ENCODE data around the gene KLHDC7B.

The KLHDC7B gene

DNA sequence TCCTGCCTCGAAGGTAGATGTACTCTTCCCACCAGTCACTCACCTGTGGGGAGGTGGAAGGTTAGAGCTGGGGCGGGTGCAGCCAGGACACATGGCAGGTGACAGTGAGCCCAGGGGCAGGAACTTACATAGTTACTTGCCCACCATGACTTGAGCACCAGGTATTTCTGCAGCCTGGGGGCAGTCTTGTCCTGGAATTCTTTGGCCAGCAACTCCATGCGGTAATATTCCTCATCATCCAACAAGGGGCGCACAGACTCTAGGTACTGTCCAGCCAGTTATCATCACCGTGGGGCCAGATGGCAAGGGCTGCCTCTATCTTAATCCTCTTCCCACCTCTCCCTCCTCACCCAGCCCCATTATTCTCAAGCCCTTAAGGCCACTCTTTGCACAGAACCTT is 30.4 kb downstream of the KLHDC7B start:
- no peak for DNase-seq

DNA sequence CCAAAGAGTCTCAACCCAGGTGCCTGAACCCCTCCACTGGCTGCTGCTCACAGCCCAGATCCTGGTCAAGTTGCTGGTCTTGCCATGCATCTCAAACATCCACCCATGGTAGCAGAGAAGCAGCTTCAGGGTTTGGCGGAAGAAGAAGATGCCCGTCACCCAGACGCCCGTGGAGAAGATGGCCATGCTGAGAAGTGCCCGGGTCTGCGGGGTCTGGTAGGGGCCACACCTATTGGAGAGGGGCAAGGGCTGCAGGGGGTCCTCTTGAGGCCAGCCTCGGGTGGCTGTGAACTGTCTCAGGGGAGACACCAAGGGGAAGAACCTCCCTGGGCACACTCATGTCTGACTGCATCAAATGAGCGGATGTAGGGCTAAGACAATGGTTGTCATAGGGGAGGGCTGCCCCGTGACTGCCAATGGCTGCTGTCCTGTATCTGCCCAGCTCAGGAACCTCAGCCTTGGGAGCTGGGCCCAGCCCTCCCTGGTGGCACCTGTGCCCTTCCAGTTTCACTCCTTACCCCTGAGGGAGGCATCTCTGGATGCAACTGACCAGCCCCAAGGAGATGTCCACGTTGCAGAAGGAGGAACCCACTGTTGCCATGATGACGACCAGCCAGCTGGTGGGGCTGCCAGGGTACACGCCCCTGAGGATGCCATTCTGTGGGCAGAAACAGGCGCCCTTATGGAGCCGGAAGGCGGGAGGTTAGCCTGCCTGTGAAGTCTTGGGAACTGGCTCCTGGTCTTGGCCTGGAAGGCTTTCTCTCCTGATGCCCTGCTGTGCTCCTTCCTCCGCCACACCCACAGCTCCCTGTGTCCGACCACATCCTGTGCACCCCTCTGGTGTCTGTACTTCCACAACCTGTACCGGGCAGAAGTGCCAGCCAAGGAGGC is 31.4 kb downstream of the KLHDC7B start:
- DNase-seq = no peak

DNA sequence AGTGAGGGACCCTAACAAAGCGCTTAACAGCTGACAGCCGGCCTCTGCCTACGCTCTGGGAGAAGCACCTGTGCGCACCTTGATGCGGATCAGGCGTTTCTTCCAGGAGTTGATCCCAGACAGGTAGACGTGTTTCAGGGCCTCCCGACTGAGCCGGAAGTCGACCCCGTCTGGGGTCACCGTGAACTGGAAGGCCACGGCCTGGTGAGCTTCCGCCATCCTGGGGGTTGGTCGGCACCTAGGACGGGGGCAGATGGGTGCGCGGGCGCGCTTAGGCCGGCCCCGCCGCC is 31.9 kb downstream of the KLHDC7B start:
- DNase-seq = no peak

DNA sequence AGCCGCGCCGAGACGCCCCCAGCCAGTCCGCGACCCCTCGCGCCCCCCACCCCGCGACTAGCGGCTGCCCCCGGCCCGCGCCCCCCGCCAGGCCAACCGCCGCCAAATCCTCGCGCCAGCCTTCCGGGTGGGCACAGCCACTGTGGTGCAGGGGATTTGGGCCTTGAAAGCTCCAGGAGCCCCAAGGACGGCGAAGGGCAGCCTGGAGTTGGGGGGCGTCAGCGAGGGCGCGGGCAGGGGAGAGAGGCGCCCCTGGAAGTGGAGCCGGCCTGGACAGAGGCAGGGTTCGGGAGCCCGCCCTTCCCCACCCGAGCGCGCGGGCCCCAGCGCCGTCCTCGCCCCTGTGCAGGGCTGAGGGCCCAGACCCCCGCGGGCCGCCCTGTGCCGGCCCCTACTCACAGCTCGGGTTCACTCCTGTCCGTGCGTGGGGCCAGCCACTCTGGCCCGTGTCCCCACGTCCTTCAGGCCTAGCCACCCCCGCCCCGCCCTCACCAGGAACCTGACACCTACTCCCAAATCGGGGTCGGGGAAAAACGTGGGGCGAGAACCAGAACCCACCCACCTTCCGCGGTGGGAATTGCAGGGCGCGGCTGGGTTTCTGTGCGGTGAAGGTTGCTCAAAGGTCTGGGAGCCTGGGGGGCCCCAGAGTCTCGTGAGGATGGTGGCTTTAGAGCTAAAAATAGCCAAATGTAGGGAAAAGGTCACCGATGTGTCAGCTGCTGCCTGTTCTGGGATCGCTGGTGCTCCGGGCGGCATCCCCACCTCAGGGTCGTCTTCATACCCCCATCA is 32.5 kb downstream of the KLHDC7B start, which contains the start of gene CPT1B:
TSS of gene CPT1B (minus strand) at position 441 of the 789 bp plus-strand sequence. CDS start 512 bp downstream, outside the sequence.
- DNase-seq = no peak

DNA sequence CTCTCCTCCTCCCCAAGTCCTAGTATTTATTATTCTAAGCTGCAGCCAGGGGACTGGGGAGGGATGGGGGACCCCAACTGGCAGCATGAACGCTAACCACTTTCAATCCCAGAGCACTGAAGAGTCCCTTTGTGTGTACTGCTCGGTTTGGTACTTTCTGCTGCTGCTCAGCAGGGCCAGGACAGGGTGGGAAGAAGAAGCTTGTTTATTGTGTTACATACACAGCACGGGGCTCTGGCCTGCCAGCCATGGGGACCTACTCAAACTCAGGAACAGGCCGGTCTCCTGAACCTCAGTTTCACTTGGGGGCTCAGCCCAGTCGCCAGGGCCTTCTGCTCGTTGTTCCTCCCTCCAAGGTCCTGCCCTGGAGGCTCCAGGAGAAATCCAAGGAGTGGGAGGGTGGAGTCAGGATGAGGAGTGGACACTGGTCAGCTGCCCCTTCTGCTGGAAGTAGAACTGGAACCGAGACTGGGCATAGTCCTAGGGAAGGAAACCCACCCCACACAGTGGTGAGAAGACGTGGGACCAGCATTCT is 33.1 kb downstream of the KLHDC7B start:
- DNase-seq = no peak

DNA sequence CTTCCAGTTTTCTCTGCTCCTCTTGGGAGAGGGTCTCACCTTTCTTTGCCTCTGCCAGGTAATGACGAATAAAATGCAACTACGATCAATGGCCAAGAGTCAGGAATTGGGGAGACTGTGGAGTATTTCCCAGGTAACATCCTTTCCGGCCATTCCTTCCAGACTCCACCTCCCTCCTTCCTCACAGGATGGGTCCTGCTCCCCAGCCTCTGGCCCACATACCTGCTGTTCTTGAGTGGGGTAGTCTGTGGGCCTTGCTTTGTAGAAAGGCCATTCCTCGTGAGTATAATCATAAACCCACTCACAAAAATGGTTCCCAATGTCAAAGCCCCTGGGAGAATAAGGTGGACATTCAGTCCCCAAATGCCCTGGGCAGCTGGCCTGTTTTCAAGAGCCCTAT is 34.1 kb downstream of the KLHDC7B start:
- no peak for DNase-seq

DNA sequence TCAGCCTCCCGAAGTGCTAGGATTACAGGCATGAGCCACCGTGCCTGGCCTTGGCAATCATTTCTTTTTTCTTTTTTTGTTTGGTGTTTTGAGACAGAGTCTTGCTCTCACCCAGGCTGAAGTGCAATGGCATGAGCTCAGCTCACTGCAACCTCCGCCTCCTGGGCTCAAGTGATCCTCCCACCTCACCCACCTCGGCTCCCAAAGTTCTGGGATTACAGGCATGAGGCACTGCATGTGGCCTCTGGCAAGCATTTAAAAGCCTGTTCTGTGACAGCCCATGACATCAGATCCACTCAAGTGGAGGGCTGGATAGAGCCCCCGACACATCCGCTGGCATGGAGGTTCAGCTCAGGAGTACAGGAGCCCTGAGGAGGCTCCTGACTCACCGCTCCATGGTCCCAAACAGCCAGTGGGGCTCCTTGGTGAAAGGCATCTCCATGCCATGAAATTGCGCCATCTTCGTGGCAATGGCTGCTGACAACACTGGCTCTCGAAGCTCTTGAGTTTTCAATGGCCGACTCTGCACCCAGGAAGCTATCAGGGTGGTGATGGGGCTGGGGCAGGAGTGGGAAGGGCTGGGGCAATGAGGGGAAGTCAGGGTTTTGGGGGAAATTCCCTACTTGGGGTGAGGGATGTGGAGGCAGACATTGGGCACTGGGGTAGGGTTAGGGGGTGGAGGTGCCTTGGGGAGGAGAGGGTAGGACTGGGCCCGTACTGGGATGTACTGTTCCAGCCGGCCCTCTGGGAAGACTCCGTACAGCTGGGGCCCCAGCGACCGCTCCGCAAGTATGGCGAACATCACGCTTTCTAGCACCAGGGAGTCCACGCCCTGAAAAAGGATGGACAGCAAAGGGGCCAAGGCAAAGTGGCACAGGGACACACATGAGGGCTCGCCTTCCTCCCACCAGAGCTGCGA is 35.6 kb downstream of the KLHDC7B start:
- no peak for DNase-seq

DNA sequence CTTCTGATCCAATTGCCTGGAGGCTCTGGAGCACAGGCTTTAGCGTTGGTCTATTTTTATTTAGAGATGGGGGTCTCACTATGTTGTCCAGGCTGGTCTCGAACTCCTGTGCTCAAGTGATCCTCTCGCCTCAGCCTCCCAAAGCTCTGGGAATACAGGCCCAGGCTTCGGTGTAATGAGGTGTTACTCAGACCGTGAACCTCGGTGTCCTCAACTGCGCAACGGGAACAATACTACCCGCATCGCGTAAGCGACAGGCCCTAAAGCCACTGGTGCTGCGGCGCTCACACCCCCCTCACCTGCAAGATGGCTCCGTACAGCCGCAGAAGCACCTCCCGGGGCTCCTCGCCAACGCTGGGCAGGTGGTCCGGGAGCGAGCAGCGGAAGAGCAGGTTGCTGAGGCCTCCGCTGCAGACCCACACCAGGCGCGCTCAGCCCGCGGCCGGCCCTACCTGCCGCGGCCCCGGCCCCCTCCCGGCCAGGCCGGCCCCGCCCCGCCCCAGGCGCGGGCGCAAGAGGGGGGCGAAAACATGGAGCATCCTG is 36.3 kb downstream of the KLHDC7B start:
- peak; percentile 19 for DNase-seq

DNA sequence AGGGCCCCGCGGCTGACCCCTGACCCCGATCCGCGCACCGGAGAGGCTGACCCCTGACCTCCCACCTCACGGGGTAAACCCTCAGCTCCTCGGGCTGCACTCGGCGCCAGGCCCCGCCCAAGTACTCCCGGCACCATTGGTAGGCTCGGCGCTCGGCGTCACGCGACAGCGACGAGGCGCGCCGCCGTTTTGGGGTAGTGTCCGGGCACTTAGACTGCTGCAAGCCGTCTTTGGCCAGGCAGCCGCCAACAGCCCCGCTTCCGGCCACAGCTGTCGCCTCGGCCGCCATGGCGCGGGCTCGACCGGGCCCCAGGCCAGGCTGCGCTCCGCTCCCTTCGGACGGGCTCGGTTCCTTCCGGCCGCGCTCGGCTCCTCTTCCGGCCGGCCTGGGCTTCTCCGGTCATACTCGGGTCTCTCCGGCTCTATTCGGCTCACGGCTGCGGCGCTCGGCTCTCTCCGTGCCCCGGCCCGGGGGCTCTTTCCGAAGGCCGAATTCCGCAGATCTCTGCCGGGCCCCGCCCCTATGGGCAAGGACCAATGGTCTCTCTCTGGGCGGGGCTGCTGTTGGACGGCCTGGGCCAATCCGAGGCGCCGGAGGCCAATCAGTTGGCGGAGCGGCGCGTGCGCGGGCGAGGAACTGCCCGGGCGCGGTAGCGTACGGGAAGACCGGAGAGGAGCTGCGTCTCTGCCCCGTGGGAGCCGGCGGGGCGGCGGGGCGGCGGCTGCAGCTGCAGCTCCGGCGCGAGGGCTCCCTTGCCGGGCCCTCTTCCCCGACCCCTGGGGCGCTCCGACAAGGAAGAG is 37.0 kb downstream of the KLHDC7B start, which contains the start of gene CHKB:
TSS of gene CHKB (minus strand) at position 357 of the 801 bp plus-strand sequence. CDS start at position 289, 68 bp downstream.
- peak; percentile 98 for DNase-seq

DNA sequence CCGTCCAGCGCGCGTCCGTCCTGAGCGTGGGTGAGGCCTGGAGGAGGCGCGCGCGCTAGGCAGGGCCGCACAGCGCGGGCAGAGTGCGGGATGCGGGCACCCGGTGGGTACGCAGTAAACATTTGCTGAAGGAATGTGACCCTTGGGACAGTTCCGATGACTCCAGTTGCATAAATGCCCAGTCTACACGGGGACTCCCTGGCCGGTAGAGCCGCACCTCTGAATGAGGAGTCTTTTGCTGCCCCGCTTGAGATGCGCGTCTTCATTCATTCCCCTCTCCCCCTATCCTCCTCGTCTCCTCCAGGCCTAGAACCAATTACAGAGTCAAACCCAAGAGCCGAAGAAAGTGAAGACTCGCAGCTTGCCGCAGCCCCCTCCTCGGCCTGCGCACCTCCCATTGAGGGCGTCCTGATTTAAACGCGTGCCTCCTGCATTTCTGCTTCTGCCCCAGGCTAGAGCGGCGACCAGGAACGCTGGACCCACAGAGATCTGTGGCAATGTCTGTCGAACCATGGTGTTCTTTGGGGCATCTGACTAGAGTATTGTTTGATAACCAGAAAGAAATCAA is 37.7 kb downstream of the KLHDC7B start:
- no peak for DNase-seq

DNA sequence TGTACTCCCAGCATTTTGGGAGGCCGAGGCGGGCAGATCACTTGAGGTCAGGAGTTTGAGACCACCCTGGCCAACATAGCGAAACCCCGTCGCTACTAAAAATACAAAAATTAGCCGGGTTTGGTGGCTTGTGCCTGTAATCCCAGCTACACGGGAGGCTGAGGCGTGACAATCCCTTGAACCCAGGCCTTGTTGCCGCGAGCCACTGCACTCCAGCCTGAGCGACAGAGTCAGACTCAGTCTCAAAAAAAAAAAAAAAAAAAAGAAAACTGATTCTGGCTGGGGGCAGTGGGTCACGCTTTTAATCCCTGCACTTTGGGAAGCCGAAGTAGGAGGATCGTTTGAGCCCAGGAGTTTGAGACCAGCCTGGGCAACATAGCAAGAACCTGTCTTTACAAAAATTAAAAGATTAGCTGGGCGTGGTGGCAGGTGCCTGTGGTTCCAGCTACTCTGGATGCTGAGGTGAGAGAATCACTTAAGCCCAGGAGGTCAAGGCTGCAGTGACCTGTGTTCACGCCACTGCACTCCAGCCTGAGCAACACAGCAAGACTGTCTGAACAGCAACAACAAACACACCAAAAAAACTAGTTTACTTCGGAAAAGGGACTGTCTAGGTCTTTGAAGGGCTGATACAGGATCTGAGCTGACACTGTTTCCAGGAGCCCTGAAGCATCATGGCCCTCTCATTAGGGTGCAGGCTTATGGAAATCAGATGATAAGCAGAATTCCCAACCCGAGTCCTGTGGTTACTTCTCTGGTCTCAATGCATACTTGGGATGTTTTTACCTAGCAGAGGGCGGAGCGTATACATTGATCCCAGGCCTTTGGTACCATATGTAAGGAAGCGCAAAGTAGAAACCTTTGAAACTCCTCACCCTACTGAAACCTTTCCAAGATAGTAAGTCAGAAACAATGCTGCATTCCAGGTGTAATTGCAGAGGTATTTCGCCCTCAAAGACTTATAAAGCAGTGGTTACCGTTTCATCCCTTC is 38.7 kb downstream of the KLHDC7B start:
- DNase-seq = no peak

DNA sequence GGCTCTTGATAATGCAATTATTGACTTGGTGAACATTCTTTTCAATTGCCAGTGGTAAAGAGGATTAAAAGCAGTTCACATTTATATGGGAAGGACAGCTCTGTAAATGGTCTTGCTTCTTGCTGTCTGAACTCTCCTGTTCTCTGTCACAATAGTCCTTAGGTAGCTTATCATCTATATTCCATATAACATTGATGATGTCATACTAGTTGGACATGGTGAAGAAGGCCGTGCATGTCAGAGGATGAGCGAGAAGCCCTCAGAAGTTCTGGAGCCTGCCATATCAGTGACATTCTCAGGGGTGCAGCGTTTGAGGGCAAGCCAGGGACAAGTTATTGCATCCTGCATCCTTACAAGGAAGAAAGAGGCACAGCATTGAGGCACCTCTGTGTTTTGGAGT is 39.5 kb downstream of the KLHDC7B start:
- DNase-seq = no peak

DNA sequence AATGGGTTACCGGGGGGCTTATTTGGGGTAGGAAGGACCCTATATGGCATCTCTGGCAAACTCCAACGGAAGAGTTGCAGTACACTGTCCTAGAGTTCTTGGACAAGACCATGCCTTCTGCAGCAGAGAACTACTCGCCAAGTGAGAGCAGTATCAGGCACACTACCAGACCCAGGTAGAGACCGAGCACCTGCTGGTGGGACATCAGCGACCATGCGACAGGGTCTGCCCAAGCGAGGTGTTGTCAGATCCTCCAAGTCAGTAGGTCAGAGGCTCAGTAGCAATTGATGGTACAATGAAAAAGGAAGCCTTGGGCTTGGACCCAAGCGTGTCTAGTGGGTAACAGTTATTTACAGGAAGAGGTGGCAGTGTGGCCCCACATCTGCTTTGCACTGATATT is 40.1 kb downstream of the KLHDC7B start:
- no peak for DNase-seq

DNA sequence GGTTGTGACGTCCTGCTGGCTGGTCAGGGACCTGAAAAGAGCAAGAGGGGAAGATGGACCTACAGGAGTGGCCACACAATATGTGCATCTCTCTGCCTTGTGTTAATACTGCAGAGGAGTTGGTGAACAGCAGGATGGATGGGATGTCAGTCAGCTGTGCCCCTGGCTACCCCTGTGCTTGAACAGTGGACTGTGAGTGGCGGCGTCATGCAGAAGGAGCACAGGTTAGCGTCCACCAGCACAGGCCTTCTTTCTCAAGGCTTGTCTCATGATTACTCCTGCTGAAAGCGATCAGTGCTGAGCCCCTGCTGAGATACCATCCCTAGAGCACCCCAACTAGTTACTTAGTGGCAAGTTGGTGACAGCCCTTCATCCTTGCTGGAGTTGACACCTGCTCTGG is 40.7 kb downstream of the KLHDC7B start:
- DNase-seq = no peak

DNA sequence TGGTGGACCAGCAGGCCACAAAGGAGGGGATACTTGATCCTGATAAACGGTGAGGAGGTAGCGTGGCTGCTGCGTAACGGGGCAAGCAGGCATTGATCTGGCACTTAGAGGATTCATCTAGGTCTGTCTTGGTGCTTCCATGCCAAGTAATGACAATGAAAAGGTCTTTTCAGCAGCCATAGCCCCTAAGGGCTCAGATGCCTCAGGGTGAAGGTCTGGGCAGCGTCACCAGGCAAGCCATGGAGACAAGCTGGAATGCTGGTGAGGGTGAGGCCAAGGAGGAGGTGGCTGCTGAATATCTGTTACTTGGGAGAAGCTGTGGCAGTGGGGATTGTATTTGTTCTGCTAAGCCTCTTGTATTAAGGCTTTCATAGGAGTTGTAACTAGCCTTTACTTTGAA is 41.7 kb downstream of the KLHDC7B start:
- no peak for DNase-seq

DNA sequence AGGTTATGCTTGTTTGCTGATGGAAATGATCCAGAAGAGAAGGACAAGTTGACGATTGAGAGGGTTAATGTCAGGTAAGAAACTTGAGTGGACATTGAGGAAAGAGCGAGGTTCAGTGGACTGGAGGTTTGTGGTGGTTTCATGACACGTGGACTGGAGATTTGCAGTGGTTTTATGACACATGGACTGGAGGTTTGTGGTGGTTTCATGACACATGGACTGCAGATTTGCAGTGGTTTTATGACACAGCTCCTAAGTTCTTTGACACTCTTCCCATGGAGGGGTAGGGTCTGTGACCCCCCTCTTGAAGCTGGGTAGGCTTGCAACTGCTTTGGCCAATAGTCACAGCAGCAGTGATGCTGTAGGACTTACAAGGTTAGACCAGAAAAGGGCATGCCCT is 49.5 kb downstream of the KLHDC7B start:
- DNase-seq = no peak

DNA sequence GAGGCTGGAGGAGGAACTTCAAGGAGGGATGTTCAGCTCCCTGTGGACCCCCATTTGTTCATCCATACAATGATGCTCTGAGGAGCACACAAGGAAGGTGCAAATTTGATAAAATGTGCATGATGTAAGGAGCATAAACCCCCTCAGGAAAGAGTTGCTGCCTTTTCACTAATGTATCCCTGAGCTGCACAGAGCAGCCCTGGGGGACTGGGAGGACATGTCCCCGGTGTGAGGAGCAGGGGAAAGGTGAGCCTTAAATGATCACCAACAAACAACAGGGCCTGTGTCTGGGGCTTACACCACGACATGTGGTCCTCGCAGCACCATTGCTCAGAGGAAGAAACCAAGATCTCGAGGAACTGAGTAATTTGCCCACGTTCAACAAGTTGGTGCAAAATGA is 51.4 kb downstream of the KLHDC7B start:
- no peak for DNase-seq

DNA sequence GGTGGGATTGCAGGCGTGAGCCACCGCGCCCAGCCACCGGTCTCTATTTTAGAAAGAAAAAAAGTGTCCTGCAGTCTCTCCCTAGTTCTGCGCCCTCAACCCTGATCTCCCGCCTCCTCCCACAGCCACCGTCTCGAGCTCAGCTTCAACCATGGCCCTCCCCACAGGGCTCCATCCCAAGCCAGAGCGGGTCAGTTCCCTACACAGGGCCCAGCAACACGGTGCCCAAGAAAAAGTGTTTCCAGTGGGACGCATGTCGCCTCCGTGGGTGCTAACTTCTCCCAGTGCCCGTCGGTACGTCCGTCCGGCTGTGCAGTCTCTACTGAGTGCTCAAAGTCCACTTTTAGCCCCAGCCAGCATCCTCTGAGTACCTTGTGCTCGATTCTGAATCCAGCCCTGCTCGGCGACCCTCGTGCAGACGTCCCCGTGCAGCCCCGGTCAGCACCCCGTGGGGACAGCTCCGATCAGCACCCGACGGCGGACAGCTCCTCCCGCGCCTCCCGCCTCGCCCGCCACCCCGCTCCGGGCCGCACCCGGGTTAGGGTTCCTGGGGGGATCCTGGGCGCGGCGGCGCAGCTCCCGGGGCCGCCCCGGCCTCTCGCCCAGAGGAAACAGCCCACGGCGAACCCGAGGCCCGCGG is 54.2 kb downstream of the KLHDC7B start:
- peak; percentile 58 for DNase-seq

DNA sequence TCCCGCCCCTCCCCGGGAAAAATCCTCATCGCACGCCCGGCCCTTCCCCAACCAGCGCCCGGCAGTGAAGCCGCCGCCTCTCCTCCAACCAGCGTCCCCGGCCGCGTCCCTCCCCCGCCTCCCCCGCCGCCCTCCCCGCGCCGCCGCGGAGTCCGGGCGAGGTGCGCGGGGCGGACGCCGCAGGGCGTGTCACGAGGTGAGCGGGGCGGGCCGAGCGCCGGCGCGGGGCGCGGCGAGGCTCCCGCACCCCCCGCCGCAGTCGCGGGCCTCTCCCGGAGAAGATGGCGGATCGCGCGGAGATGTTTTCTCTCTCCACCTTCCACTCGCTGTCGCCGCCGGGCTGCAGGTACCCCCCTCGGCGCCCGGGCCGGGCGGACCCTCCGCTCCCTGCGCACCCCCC is 54.8 kb downstream of the KLHDC7B start, which contains the start of gene MAPK8IP2:
TSS of gene MAPK8IP2 (plus strand) at position 256 of the 400 bp plus-strand sequence. CDS start at position 282, 26 bp downstream.
- no peak for DNase-seq
